GM03348 (cell line): ENCODE data around the gene CPAMD8.
"Not testable (repeated sequence)": the region's sequence is repeated elsewhere in the genome, so short reads cannot be mapped to it uniquely, and the experiment has no call there.

Experiments
- DNase-seq: peaks from one replicate; pipeline ENCODE4 v3.0.0; 2012; ENCODE audit warnings: low spot score

Gene CPAMD8

DNA sequence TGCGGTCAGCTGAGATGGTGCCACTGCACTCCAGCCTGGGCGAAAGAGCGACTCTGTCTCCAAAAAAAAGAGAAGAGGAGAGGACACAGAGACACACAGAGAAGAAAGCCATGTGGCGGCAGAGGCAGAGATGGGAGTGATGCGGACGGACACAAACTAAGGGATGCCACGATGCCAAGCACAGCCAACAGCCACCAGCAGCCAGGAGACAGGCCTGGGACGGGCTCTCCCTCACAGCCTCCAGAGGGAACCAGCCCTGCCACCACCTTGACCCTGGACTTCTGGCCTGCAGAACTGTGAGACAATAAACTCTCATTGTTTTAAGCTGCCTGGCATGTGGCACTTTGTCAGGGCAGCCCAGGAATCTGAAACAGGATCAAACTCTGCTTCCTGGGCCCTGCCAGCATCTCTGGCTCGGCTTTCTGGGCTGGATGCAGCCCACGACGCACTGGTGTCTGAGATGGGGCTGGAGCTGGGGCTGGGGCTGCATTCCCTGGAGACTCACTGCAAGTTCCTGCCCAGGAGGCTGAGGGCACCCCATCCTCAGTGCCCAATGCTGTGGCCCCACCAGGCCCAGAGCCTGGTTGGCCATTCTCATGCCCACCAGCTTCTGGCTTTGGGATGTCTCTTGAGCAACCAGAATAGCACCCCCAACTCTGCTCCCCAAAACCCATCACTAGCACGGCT is 134.8 kb downstream of the CPAMD8 start:
- no peak for DNase-seq

GRCh38 chr19:16890461-16891184 is 136.0 kb downstream of the CPAMD8 start:
- no peak for DNase-seq

DNA sequence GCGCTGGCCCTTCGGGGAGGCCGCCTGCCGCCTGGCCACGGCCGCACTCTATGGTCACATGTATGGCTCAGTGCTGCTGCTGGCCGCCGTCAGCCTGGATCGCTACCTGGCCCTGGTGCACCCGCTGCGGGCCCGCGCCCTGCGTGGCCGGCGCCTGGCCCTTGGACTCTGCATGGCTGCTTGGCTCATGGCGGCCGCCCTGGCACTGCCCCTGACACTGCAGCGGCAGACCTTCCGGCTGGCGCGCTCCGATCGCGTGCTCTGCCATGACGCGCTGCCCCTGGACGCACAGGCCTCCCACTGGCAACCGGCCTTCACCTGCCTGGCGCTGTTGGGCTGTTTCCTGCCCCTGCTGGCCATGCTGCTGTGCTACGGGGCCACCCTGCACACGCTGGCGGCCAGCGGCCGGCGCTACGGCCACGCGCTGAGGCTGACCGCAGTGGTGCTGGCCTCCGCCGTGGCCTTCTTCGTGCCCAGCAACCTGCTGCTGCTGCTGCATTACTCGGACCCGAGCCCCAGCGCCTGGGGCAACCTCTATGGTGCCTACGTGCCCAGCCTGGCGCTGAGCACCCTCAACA is 136.6 kb downstream of the CPAMD8 start:
- DNase-seq, result no peak

- DNase-seq, result no peak
These were observed 137.2 kb downstream of the CPAMD8 start for GRCh38 chr19:16889366-16889882.

GRCh38 chr19:16888629-16889365 is 137.8 kb downstream of the CPAMD8 start, which contains the start of gene F2RL3:
TSS of gene F2RL3 (plus strand) at chr19:16888999. CDS start at chr19:16889190, 191 bp downstream.
- peak; percentile 54 for DNase-seq

GRCh38 chr19:16887353-16888265 is 139.0 kb downstream of the CPAMD8 start:
- DNase-seq, result no peak

- no peak for DNase-seq
These were observed 140.2 kb downstream of the CPAMD8 start for GRCh38 chr19:16886305-16886880.

DNA sequence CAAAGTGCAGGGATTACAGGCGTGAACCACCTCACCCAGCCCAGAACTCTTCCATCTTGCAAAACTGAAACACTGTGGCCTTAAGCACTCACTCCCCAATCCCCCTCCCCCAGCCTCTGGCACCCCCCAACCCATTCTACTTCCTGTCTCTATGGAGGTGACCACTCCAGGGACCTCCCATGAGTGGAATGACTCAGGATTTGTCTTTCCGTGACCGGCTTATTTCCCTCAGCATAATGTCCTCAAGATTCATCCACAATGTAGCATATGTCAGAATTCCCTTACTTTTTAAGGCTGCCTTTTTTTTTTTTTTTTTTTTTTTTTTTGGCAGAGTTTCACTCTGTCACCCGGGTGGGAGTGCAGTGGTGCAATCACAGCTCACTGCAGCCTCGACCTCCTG is 141.4 kb downstream of the CPAMD8 start:
- no peak for DNase-seq

GRCh38 chr19:16883522-16883921 is 143.1 kb downstream of the CPAMD8 start:
- DNase-seq, result no peak

DNA sequence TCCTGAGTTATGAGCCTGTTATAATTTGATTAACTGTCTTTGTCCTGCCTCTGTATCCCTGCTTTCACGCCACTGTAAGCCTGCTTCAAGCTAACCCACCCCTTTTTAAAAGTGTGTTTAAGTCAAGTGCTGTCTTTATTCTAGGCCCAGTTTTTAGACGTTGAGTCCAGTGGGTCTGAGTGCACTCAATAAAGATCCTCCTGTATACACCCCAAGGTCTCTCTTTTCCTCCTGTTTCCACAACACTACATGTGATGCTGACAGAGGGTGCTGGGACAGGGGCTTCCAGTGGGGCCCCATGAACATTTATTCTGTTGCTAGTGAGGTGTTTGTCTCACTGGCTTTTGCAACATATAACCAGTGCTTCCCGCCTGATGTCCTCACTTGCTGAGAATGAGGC is 144.5 kb downstream of the CPAMD8 start:
- DNase-seq, result no peak

- DNase-seq, result no peak
These were observed 145.6 kb downstream of the CPAMD8 start for GRCh38 chr19:16880884-16881554.

DNA sequence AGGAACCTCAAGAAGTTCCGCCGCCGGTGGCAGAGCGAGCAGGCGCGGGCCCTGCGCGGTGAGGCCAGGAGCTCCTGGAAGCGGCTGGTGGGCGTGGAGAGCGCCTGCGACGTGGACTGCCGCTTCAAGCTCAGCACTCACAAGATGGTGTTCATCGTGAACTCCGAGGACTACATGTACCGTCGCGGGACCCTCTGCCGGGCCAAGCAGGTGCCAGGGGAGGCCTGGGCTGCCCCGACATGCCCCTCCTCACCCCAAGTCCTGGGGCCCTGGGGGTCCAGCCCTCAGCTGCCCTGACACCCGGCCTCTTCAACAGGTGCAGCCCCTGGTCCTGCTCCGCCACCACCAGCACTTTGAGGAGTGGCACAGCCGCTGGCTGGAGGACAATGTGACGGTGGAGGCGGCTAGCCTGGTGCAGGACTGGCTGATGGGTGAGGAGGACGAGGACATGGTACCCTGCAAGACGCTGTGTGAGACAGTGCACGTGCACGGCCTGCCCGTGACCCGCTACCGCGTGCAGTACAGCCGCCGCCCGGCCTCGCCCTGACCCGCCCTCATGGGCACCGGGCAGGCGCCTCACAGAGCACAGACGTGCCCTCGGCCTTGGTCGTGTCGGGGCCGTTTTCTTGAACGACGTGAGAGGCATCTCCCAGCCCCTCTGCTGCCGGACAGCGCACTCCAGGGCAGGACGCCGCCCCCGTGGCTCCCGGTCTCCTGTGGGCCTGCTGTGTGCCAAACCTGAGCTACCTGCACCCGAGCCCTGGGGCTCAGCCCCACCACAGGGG is 148.2 kb downstream of the CPAMD8 start:
- no peak for DNase-seq

- no peak for DNase-seq
These were observed 149.0 kb downstream of the CPAMD8 start for GRCh38 chr19:16877581-16877980.

DNA sequence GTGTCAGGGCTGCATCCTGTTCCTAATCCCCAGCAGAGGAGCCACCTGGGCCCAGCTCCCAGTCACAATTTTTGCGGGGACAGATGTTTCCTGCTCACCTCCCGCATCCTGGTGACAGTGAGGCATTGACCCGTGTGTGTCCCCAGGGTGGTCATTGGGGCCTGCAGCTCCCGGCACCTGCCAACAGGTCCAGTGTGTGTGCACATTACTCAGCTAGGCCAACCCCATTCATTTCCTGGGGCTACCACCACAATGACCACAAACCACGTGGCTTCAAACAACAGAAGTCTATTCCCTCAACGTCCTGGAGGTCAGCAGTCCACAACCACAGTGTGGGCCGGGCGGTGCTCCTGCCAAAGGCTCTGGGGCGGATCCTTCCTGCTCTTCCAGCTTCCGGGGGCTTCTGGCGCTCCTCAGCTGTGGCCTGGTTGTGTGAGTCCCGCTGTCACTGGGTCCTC is 149.7 kb downstream of the CPAMD8 start:
- no peak for DNase-seq

DNA sequence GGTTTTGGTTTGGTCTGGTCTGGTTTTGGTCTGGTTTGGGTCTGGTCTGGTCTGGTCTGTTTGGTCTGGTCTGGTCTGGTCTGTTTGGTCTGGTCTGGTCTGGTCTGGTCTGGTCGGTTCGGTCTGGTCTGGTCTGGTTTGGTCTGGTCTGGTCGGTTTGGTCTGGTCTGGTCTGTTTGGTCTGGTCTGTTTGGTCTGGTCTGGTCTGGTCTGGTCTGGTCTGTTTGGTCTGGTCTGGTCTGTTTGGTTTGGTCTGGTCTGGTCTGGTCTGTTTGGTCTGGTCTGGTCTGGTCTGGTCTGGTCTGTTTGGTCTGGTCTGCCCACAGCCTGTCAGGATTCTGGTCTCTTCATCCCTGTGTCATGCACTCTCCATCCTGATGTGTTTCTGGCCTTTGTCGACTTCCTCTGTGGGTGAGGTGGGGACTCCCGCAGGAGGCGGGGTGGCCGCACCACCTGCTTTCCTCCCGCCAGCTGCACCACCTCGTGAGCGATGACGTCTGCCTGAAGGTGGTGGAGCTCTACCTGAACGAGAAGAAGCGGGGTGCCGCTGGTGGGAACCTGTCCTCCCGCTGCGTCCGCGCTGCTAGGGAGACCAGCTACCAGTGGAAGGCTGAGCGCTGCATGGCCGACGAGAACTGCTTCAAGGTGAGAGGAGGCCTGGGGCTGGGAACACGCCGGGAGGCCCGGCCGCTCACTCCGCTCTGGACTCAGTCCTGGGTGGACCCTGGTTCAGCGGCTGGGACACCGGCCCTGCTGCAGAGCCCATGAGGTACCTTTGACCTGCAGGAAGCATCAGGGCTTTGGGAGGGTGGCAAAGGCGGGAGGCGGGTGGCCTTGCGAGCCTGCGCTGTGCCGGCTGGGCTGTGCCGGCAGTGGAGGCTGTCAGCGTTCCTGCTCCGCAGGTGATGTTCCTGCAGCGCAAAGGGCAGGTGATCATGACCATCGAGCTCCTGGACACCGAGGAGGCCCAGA is 150.7 kb downstream of the CPAMD8 start:
- DNase-seq, result no peak

DNA sequence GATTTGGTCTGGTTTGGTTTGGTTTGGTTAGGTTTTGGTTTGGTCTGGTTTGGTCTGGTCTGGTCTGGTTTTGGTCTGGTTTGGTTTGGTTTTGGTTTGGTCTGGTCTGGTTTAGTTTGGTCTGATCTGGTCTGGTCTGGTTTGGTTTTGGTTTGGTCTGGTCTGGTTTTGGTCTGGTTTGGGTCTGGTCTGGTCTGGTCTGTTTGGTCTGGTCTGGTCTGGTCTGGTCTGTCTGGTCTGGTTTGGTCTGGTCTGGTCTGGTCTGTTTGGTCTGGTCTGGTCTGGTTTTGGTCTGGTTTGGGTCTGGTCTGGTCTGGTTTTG is 151.7 kb downstream of the CPAMD8 start:
- DNase-seq, result not testable (repeated sequence)

DNA sequence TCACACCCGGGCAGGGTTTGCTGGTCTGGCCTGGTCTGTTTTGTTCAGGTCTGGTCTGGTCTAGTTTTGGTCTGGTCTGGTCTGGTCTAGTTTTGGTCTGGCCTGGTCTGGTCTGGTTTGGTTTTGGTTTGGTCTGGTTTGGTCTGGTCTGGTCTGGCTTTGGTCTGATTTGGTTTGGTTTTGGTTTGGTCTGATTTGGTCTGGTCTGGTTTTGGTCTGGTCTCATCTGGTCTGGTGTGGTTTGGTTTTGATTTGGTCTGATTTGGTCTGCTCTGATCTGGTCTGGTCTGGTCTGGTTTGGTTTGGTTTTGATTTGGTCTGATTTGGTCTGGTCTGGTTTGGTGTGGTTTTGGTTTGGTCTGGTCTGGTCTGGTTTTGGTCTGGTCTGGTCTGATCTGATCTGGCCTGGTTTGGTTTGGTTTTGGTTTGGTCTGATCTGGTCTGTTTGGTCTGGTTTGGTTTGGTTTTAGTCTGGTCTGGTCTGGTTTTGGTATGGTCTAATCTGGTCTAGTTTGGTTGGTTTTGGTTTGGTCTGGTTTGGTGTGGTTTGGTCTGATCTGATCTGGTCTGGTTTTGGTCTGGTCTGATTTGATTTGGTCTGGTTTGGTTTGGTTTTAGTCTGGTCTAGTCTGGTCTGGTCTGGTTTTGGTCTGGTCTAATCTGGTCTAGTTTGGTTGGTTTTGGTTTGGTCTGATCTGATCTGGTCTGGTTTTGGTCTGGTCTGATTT is 152.2 kb downstream of the CPAMD8 start:
- DNase-seq, result no peak

GRCh38 chr19:16873594-16873993 is 153.0 kb downstream of the CPAMD8 start:
- no peak for DNase-seq
